HCT116 (cell line): ENCODE results near the gene TUBB4B. TPM values are rescaled to one million over a fixed set of nuclear protein-coding genes. Genes with fewer than 3 reads are reported as not detected.
"Not testable (repeated sequence)": the region's sequence is repeated elsewhere in the genome, so short reads cannot be mapped to it uniquely, and the experiment has no call there.

Experiments used
- ATAC-seq: fragments of 200-7000 bp; cut with Tn5 transposase; 2 replicates; pipeline ENCODE4 v1.9.1; 2020; ENCODE audit warnings: mild to moderate bottlenecking, moderate library complexity
- BruUV-seq: library from RNA; stranded (reverse); fragments of 400-500 nt; replicated peaks from 2 replicates; lab custom pipeline; 2021; lab: Mats Ljungman, UMichigan
- CTCF ChIA-PET: fragments of 300-600 bp; sonication (Branson Sonifier 250); formaldehyde crosslinking; loops from one replicate; lab custom pipeline; 2021; ENCODE audit warnings: antibody characterized with exemption; lab: Charles Lee
- POLR2A ChIA-PET: fragments of 300-600, 350-600 bp; sonication (Branson Sonifier 250); formaldehyde crosslinking; loops from one replicate; lab custom pipeline; 2021; ENCODE audit warnings: antibody characterized with exemption; lab: Charles Lee
- RAD21 ChIA-PET, 2 experiments: fragments of 300-600 bp; sonication (Branson Sonifier 250); formaldehyde crosslinking; loops; one replicate each; lab custom pipeline; 2023; ENCODE audit warnings: low total read pairs in 2 of 2; ENCODE audit not compliant: uncharacterized antibody in 2 of 2, unreplicated experiment in 2 of 2, low non-redundant PET in 1 of 2; lab: Charles Lee
- DNase-seq: peaks from one replicate; pipeline ENCODE4 v3.0.0-alpha.2; 2010; ENCODE audit warnings: low read depth, low spot score
- H2AFZ ChIP-seq: fragments of 200-600 bp; shearing (Covaris generic), sonication (generic); 2 replicates; pipeline ENCODE4 v1.6.1; 2017; ENCODE audit warnings: low read depth, mixed run types, mixed read lengths, antibody characterized with exemption, low read length; ENCODE audit not compliant: poor library complexity, severe bottlenecking
- H3K27ac ChIP-seq: 2 replicates; pipeline ENCODE4 v1.5.1; 2012; ENCODE audit warnings: low read depth, low read length
- H3K27me3 ChIP-seq: fragments of 200-600 bp; sonication (generic); 2 replicates; pipeline ENCODE4 v1.6.1; 2016; ENCODE audit warnings: mixed run types, low read length, mixed read lengths; ENCODE audit not compliant: insufficient read depth
- H3K36me3 ChIP-seq, 2 experiments: fragments of 200-500 bp in 1 of 2; fragments of 200-600 bp in 1 of 2; sonication (Bioruptor generic) in 1 of 2; sonication (generic) in 1 of 2; 2 replicates each; pipeline versions ENCODE4 v1.5.1 to v1.6.1; 2014 to 2016; ENCODE audit warnings: low read length in 2 of 2, inconsistent platforms in 1 of 2, mixed read lengths in 1 of 2, mixed run types in 1 of 2; ENCODE audit not compliant: insufficient read depth in 2 of 2, control insufficient read depth in 1 of 2
- H3K4me1 ChIP-seq, 2 experiments: fragments of 200-600 bp in 1 of 2; sonication (generic) in 1 of 2; 2 replicates each; pipeline versions ENCODE4 v1.5.1 to v1.6.1; 2012 to 2017; ENCODE audit warnings: low read length in 2 of 2, inconsistent platforms in 1 of 2, mild to moderate bottlenecking in 1 of 2, mixed read lengths in 1 of 2, mixed run types in 1 of 2, moderate library complexity in 1 of 2; ENCODE audit not compliant: insufficient read depth in 2 of 2, control insufficient read depth in 1 of 2
- H3K4me2 ChIP-seq: fragments of 200-600 bp; sonication (generic); 2 replicates; pipeline ENCODE4 v1.6.1; 2017; ENCODE audit warnings: mixed run types, low read length, mixed read lengths
- H3K4me3 ChIP-seq, 2 experiments: fragments of 200-600 bp in 1 of 2; sonication (generic) in 1 of 2; replicated peaks in 1 of 2; 2 replicates each; pipeline ENCODE4 v1.5.1; 2011 to 2016; ENCODE audit warnings: low read length in 2 of 2, control low read depth in 1 of 2, low read depth in 1 of 2, mild to moderate bottlenecking in 1 of 2, mixed read lengths in 1 of 2, mixed run types in 1 of 2
- H3K79me2 ChIP-seq: fragments of 200-600 bp; sonication (generic); 2 replicates; pipeline ENCODE4 v1.6.1; 2017; ENCODE audit warnings: mild to moderate bottlenecking, mixed run types, low read length, moderate library complexity, mixed read lengths; ENCODE audit not compliant: insufficient read depth
- H3K9ac ChIP-seq: fragments of 200-600 bp; sonication (generic); 2 replicates; pipeline ENCODE4 v1.6.1; 2016; ENCODE audit warnings: low read length, mixed read lengths
- H3K9me2 ChIP-seq: fragments of 200-600 bp; sonication (generic), shearing (Covaris generic); 2 replicates; pipeline ENCODE4 v1.6.1; 2017; ENCODE audit warnings: mixed run types, mild to moderate bottlenecking, moderate library complexity; ENCODE audit not compliant: insufficient read depth
- H3K9me3 ChIP-seq, 2 experiments: fragments of 200-500 bp in 1 of 2; fragments of 200-600 bp in 1 of 2; sonication (Bioruptor generic) in 1 of 2; sonication (generic) in 1 of 2; 2 replicates each; pipeline ENCODE4 v1.6.1; 2014 to 2017; ENCODE audit warnings: low read length in 2 of 2, mixed read lengths in 2 of 2, inconsistent platforms in 1 of 2, low read depth in 1 of 2, mild to moderate bottlenecking in 1 of 2, mixed run types in 1 of 2, moderate library complexity in 1 of 2; ENCODE audit not compliant: control insufficient read depth in 1 of 2, insufficient read depth in 1 of 2
- H4K20me1 ChIP-seq: fragments of 200-600 bp; sonication (generic), shearing (Covaris generic); 2 replicates; pipeline ENCODE4 v1.6.1; 2017; ENCODE audit warnings: mixed run types, mild to moderate bottlenecking, moderate library complexity; ENCODE audit not compliant: insufficient read depth
- ATF3 ChIP-seq: IDR thresholded peaks from 2 replicates; pipeline ENCODE4 v1.6.1; 2012
- CTCF ChIP-seq, 3 experiments: fragments of 200-600 bp in 1 of 3; sonication (generic) in 1 of 3; IDR thresholded peaks in 2 of 3; conservative IDR thresholded peaks in 1 of 3; 2 replicates each; pipeline ENCODE4 v1.5.1; 2012 to 2017; ENCODE audit warnings: low read depth in 2 of 3, low read length in 2 of 3, antibody characterized with exemption in 1 of 3, borderline replicate concordance in 1 of 3, control low read depth in 1 of 3, mild to moderate bottlenecking in 1 of 3, mixed read lengths in 1 of 3, mixed run types in 1 of 3, moderate library complexity in 1 of 3; ENCODE audit not compliant: insufficient read depth in 1 of 3
- JUND ChIP-seq: IDR thresholded peaks from 2 replicates; pipeline ENCODE4 v1.6.1; 2012
- MAX ChIP-seq: IDR thresholded peaks from 2 replicates; pipeline ENCODE4 v1.6.1; 2012
- POLR2A ChIP-seq: IDR thresholded peaks from 2 replicates; pipeline ENCODE4 v1.7.0; 2011; ENCODE audit warnings: borderline replicate concordance; ENCODE audit not compliant: insufficient read depth, insufficient read length; ENCODE audit errors: extremely low read depth
- RAD21 ChIP-seq: IDR thresholded peaks from 2 replicates; pipeline ENCODE4 v1.6.1; 2012; ENCODE audit warnings: low read depth, mild to moderate bottlenecking
- SP1 ChIP-seq: IDR thresholded peaks from 2 replicates; pipeline ENCODE4 v1.6.1; 2012; ENCODE audit warnings: low read depth
- ZBTB33 ChIP-seq: IDR thresholded peaks from 2 replicates; pipeline ENCODE4 v1.6.1; 2011; ENCODE audit warnings: mild to moderate bottlenecking, low read length, moderate library complexity; ENCODE audit not compliant: insufficient replicate concordance; ENCODE audit errors: extremely low read depth
- ZNF274 ChIP-seq: fragments of 200-500 bp; sonication (Bioruptor generic); IDR thresholded peaks from 2 replicates; pipeline ENCODE4 v1.6.1; 2014; ENCODE audit warnings: mild to moderate bottlenecking, low read depth, low read length, inconsistent platforms
- intact Hi-C: fragments of 100-400 bp; cut with micrococcal nuclease; formaldehyde crosslinking; loops from 2 replicates; pipeline ENCODE4 v1.10.0; 2022
- total RNA-seq: library from RNA; stranded (reverse); gene quantifications from one replicate; pipeline ENCODE4 v1.2.1, GENCODE V29; 2021; ENCODE audit not compliant: unreplicated experiment

TUBB4B gene
- total RNA-seq, 1 experiment from 2014 or later, result 502 TPM

- TF ChIP-seq CTCF (IDR thresholded peaks at IDR 0.05 in 2 of 3, conservative IDR thresholded peaks at IDR 0.05 in 1 of 3; ENCODE audit: borderline replicate concordance in 1 of 3, insufficient read depth in 1 of 3, low read depth in 2 of 3, low read length in 2 of 3) (no peak), ZBTB33 (no peak), ATF3 (no peak), RAD21 (no peak), JUND (no peak), MAX (no peak), POLR2A (no peak), SP1 (no peak), ZNF274 (no peak)
These were observed 1.4 kb downstream of the TUBB4B start (continued) for GRCh38 chr9:137242269-137243203.

- H3K79me2 ChIP-seq, result peaks cover 40% of the 10 kb centered on the region
- H3K9ac ChIP-seq, H3K4me3 ChIP-seq, RAD21 ChIA-PET, H3K27me3 ChIP-seq, BruUV-seq, H3K9me3 ChIP-seq, H3K9me2 ChIP-seq, ATAC-seq, CTCF ChIA-PET, DNase-seq, H2AFZ ChIP-seq, intact Hi-C loops: not testable (repeated sequence)
- peaks cover 21% of the 10 kb centered on the region; the same call in 1 of the 2 replicates for H4K20me1 ChIP-seq
- H3K27ac ChIP-seq, result peak overlapping the region; percentile 11; the same call in 1 of the 2 replicates
- POLR2A ChIA-PET, result interaction anchor here (1.1 to 1.7 kb wide), 4 partner anchors 11 to 54 kb away, joined by 3 to 13 read pairs (median 3); partner anchors contain the start of genes NELFB and RNF224
- peaks cover 15 to 39% of the 10 kb centered on the region in 2 experiments for H3K4me1 ChIP-seq
- peaks cover 11 to 21% of the 10 kb centered on the region in 2 experiments for H3K36me3 ChIP-seq
- 0 out of 2 replicates have a peak overlapping the region, but pooled peaks have one; percentile 10 for H3K4me2 ChIP-seq
These were observed 2.2 kb downstream of the TUBB4B start for GRCh38 chr9:137243266-137243625.
